HCT116 (cell line): ENCODE results near the gene GLI3.

ENCODE experiments used
- ATF3 ChIP-seq: IDR thresholded peaks from 2 replicates; pipeline ENCODE4 v1.6.1; 2012
- ELF1 ChIP-seq: IDR thresholded peaks from 2 replicates; pipeline ENCODE4 v1.6.1; 2012; ENCODE audit warnings: low read depth, borderline replicate concordance
- JUND ChIP-seq: IDR thresholded peaks from 2 replicates; pipeline ENCODE4 v1.6.1; 2012

GRCh38 chr7:42212541-42213090 is 24.4 kb downstream of the GLI3 start:
- TF ChIP-seq ELF1 (no peak), ATF3 (no peak), JUND (no peak)
